Measurements from ENCODE around the gene ZNF236. TPM values are rescaled to one million over a fixed set of nuclear protein-coding genes. Genes with fewer than 3 reads are reported as not detected.

ZNF236 gene
- total and polyA plus RNA-seq, 2 donors (not counting 3 experiments of a cell fraction or from before 2014, with no cell fraction given), result 4.5 to 14.7 TPM

DNA sequence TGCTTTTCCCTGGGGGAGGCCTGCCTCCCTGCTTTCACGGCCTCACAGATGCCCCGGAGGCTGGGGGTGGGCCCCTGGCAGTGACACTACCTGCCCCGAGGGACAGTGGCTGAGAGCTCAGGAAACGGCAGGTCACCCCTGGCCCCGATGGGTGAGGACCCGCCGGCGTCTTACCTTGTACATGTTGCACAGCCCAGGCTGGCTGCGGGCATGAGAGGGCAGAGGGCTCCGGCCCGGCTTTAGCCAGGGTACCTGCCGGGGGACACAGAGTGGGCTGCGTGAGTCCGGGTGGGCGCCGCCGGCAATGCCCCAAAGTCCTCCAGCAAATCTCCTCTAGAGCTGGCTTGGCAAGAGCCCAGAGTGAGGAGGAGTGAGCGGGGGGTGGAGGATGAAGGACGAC, 187.3 kb downstream of the ZNF236 start:
- TF ChIP-seq MYC (IDR thresholded peaks at IDR 0.05; ENCODE audit: low read depth, low read length), result no peak
- no peak for TF ChIP-seq EZH2 (IDR thresholded peaks at IDR 0.05; ENCODE audit: borderline replicate concordance, low read depth, low read length, severe bottlenecking)
- TF ChIP-seq POLR2A (IDR thresholded peaks at IDR 0.05; ENCODE audit: low read depth, low read length), result no peak
- TF ChIP-seq GATA2 (IDR thresholded peaks at IDR 0.05; ENCODE audit: insufficient read depth, insufficient read length, low read depth, low read length), result no peak
- TF ChIP-seq FOS (IDR thresholded peaks at IDR 0.05; ENCODE audit: borderline replicate concordance, insufficient read depth, low read length), result no peak
- no peak for TF ChIP-seq MAX (IDR thresholded peaks at IDR 0.05; ENCODE audit: insufficient read depth, insufficient read length)
- no peak for TF ChIP-seq CTCF (IDR thresholded peaks at IDR 0.05; ENCODE audit: extremely low read depth in 1 of 2, insufficient read depth in 1 of 2, low read depth in 1 of 2, low read length in 2 of 2)
- TF ChIP-seq POLR2AphosphoS5 (IDR thresholded peaks at IDR 0.05; ENCODE audit: insufficient read depth, low read depth, low read length), result no peak
- no peak for TF ChIP-seq JUN (IDR thresholded peaks at IDR 0.05; ENCODE audit: borderline replicate concordance, insufficient read depth, insufficient read length, low read depth)
- H3K27ac ChIP-seq (ENCODE audit: insufficient read depth, low read depth, low read length), result no peak overlapping the region
- H3K36me3 ChIP-seq (ENCODE audit: control insufficient read depth in 2 of 2, extremely low read depth in 1 of 2, insufficient read depth in 2 of 2, low read length in 2 of 2), result no peaks in the 10 kb centered on the region
- H3K27me3 ChIP-seq (ENCODE audit: control insufficient read depth in 2 of 2, insufficient read depth in 2 of 2, low read length in 2 of 2), result no peaks in the 10 kb centered on the region
- H3K4me3 ChIP-seq (replicated peaks in 1 of 3; ENCODE audit: insufficient read depth in 1 of 3, low read depth in 1 of 3, low read length in 3 of 3), result no peak overlapping the region
- no peak overlapping the region for H2AFZ ChIP-seq (ENCODE audit: low read depth, low read length)
- no peak for FAIRE-seq
- no peaks in the 10 kb centered on the region for H3K9me3 ChIP-seq (replicated peaks; ENCODE audit: control insufficient read depth, insufficient read depth, low read length)
- H3K9me1 ChIP-seq (replicated peaks; ENCODE audit: control insufficient read depth, extremely low read depth, insufficient read depth, low read length), result no peaks in the 10 kb centered on the region
- no peaks in the 10 kb centered on the region for H3K4me1 ChIP-seq (ENCODE audit: control insufficient read depth, extremely low read depth, insufficient read depth, low read length)
- POLR2A ChIA-PET, result no interaction called here
- no peak overlapping the region for H3K4me2 ChIP-seq (ENCODE audit: insufficient read depth, low read length)
- dilution Hi-C loops (cut with MboI; ENCODE audit: extremely low pct_ligation_motif_present, low sequenced_read_pairs) (no loop called here), intact Hi-C loops (cut with micrococcal nuclease) (no loop called here)
- CTCF ChIA-PET, result interaction anchor here (0.9 to 1.6 kb wide), 3 partner anchors 9 to 202 kb away, joined by 4 to 6 read pairs (median 4); no protein-coding TSS in a partner anchor
- no peaks in the 10 kb centered on the region for H4K20me1 ChIP-seq (replicated peaks; ENCODE audit: control insufficient read depth, extremely low read depth, insufficient read depth, low read length)
- no peaks in the 10 kb centered on the region for H3K79me2 ChIP-seq (ENCODE audit: control insufficient read depth, insufficient read depth, low read length)
- no peak overlapping the region for H3K9ac ChIP-seq (replicated peaks; ENCODE audit: extremely low read depth, insufficient read depth, low read length)
- BruUV-seq (replicated peaks), result no TSS peak
- DNase-seq (ENCODE audit: low read depth, low spot score), result no peak

Data from endothelial cell of umbilical vein (primary cell).